ELF-1 (cell line): Measurements from ENCODE around the gene CCDC59.

Experiments used
- DNase-seq: peaks from one replicate; pipeline ENCODE4 v3.0.0-alpha.2; 2016; ENCODE audit warnings: low read depth, low spot score

The CCDC59 gene

DNA sequence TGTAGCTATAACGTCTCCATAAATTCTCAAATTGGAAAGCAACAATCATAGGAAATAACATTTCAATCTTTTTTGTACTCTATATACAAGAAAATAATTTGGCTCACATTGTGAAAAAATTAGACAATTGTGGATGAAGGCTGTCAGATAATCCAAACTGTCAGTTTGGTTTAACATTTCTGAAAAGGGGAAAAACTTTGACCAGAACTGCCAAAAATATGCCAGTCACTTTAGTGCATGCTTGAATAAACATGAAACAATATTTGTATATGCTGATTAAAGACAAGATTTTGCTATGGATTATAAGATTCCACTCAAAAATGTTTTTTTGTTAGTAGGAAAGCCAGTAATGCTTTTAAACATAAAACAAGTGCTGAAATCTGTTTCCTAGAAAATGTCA, 38.9 kb downstream of the CCDC59 start:
- no peak for DNase-seq

DNA sequence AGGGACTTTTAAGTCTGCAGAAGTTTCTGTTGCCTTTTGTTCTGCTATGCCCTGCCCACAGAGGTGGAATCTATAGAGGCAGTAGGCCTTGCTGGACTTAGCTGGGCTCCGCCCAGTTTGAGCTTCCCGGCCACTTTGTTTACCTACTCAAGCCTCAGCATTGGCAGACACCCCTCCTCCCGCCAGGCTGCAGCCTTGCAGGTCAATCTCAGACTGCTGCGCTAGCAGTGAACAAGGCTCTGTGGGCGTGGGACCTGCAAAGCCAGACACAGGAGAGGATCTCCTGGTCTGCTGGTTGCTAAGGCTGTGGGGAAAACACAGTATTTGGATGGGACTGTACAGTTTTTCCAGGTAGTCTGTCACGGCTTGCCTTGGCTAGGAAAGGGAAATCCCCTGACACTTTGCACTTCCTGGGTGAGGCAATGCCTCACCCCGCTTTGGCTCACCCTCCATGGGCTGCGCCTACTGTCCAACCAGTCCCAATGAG, 43.7 kb downstream of the CCDC59 start:
- DNase-seq = peak; percentile 82
